ENCODE data around the gene ESRRG.
A peak's percentile ranks its signal among the peaks of the same experiment; 100 is the strongest.

The ESRRG gene

GRCh38 chr1:216749232-216749631 is 26.0 kb upstream of the ESRRG start:
- DNase-seq (ENCODE audit: low spot score) = no peak
- Histone ChIP-seq H3K4me2 (ENCODE audit: insufficient read depth, low read length, poor library complexity, severe bottlenecking) (no peak overlapping the region), H3K36me3 (replicated peaks in 1 of 2; ENCODE audit: control insufficient read depth in 2 of 2, insufficient read depth in 2 of 2, low read length in 2 of 2) (no peaks in the 10 kb centered on the region), H3K23ac (ENCODE audit: low read depth, low read length, poor library complexity) (no peak overlapping the region), H3K4me1 (ENCODE audit: control insufficient read depth in 2 of 2, insufficient read depth in 1 of 2, low read depth in 1 of 2, low read length in 2 of 2) (peaks cover 2 to 16% of the 10 kb centered on the region in 2 donors), H3K4me3 (ENCODE audit: low read length in 2 of 2) (no peak overlapping the region), H2BK120ac (ENCODE audit: low read depth, low read length) (no peak overlapping the region), H2AFZ (ENCODE audit: low read length) (peak overlapping the region; percentile 56), H3K9ac (ENCODE audit: low read depth, low read length, poor library complexity) (no peak overlapping the region), H3K18ac (ENCODE audit: low read length) (no peak overlapping the region), H2BK12ac (ENCODE audit: low read length) (no peak overlapping the region), H2BK15ac (ENCODE audit: low read length) (no peak overlapping the region), H3K27me3 (ENCODE audit: control insufficient read depth in 3 of 3, insufficient read depth in 3 of 3, low read depth in 1 of 3, low read length in 3 of 3) (no peaks in the 10 kb centered on the region), H3K9me3 (replicated peaks in 1 of 2; ENCODE audit: control insufficient read depth in 2 of 2, insufficient read depth in 1 of 2, low read depth in 1 of 2, low read length in 2 of 2) (no peaks in the 10 kb centered on the region), H3K4ac (ENCODE audit: low read length) (no peak overlapping the region), H3K27ac (replicated peaks; ENCODE audit: low read length) (no peak overlapping the region), H4K8ac (ENCODE audit: low read depth, low read length) (no peak overlapping the region), H4K91ac (ENCODE audit: low read depth, low read length, poor library complexity) (no peak overlapping the region), H3K14ac (ENCODE audit: low read length) (no peak overlapping the region), H2BK5ac (ENCODE audit: low read length) (no peak overlapping the region), H2AK5ac (ENCODE audit: low read depth, low read length) (no peak overlapping the region), H3K79me1 (ENCODE audit: low read depth, low read length) (no peaks in the 10 kb centered on the region)
- WGBS, 2 donors (ENCODE audit: extremely low coverage in 2 of 2, insufficient read length in 2 of 2, insufficient replicate concordance in 1 of 2) = no CpG with 5 or more reads among the region's 9 CpGs

- WGBS, 2 donors (ENCODE audit: extremely low coverage in 2 of 2, insufficient read length in 2 of 2, insufficient replicate concordance in 1 of 2) = no CpG with 5 or more reads among the region's 2 CpGs
- no peak overlapping the region for H2BK5ac ChIP-seq (ENCODE audit: low read length)
Observed at GRCh38 chr1:216742625-216743024, 19.4 kb upstream of the ESRRG start.

DNA sequence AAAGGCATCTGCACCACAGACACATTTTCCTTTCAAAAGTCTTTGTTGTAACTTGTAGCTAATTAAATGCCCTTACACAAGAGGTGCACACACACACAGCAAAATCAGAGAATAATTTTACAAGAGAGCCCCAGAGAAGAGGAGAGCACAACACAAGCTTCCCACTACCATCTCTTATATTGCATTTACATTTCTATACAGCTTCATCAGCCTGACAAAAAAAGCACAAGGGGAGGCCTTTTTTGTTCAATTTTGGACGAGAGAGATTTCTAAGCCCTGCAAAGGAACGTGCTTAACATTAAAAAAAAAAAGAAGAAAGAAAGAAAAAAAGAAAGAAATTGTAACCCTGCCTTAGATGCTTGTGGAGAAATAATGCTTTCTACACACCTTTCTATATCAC is 17.1 kb upstream of the ESRRG start:
- H2BK15ac ChIP-seq (ENCODE audit: low read length) = no peak overlapping the region
- no peak overlapping the region for H4K91ac ChIP-seq (ENCODE audit: low read depth, low read length, poor library complexity)
- no peak overlapping the region for H3K9ac ChIP-seq (ENCODE audit: low read depth, low read length, poor library complexity)
- H3K27ac ChIP-seq (replicated peaks; ENCODE audit: low read length) = no peak overlapping the region
- no peak overlapping the region for H2BK120ac ChIP-seq (ENCODE audit: low read depth, low read length)
- no peak overlapping the region for H3K23ac ChIP-seq (ENCODE audit: low read depth, low read length, poor library complexity)
- no peaks in the 10 kb centered on the region for H3K36me3 ChIP-seq (replicated peaks in 1 of 2; ENCODE audit: control insufficient read depth in 2 of 2, insufficient read depth in 2 of 2, low read length in 2 of 2)
- H4K8ac ChIP-seq (ENCODE audit: low read depth, low read length) = no peak overlapping the region
- peaks cover 9 to 16% of the 10 kb centered on the region in 2 donors for H3K4me1 ChIP-seq (ENCODE audit: control insufficient read depth in 2 of 2, insufficient read depth in 1 of 2, low read depth in 1 of 2, low read length in 2 of 2)
- no peak overlapping the region for H3K18ac ChIP-seq (ENCODE audit: low read length)
- no peaks in the 10 kb centered on the region for H3K79me1 ChIP-seq (ENCODE audit: low read depth, low read length)
- peak overlapping the region; percentile 40 for H2AFZ ChIP-seq (ENCODE audit: low read length)
- no peak for DNase-seq (ENCODE audit: low spot score)
- no peak overlapping the region for H3K4me3 ChIP-seq (ENCODE audit: low read length in 2 of 2)
- H2BK12ac ChIP-seq (ENCODE audit: low read length) = no peak overlapping the region
- WGBS, 2 donors (ENCODE audit: extremely low coverage in 2 of 2, insufficient read length in 2 of 2, insufficient replicate concordance in 1 of 2) = no CpG with 5 or more reads among the region's 2 CpGs
- no peaks in the 10 kb centered on the region for H3K27me3 ChIP-seq (ENCODE audit: control insufficient read depth in 3 of 3, insufficient read depth in 3 of 3, low read depth in 1 of 3, low read length in 3 of 3)
- no peak overlapping the region for H2BK5ac ChIP-seq (ENCODE audit: low read length)
- no peak overlapping the region for H3K4ac ChIP-seq (ENCODE audit: low read length)
- H3K14ac ChIP-seq (ENCODE audit: low read length) = no peak overlapping the region
- H2AK5ac ChIP-seq (ENCODE audit: low read depth, low read length) = no peak overlapping the region
- no peaks in the 10 kb centered on the region for H3K9me3 ChIP-seq (replicated peaks in 1 of 2; ENCODE audit: control insufficient read depth in 2 of 2, insufficient read depth in 1 of 2, low read depth in 1 of 2, low read length in 2 of 2)
- no peak overlapping the region for H3K4me2 ChIP-seq (ENCODE audit: insufficient read depth, low read length, poor library complexity, severe bottlenecking)

More at GRCh38 chr1:216742625-216743024, 19.4 kb upstream of the ESRRG start:
- Histone ChIP-seq H2BK12ac (ENCODE audit: low read length) (no peak overlapping the region), H3K18ac (ENCODE audit: low read length) (no peak overlapping the region), H2AFZ (ENCODE audit: low read length) (no peak overlapping the region), H3K4me1 (ENCODE audit: control insufficient read depth in 2 of 2, insufficient read depth in 1 of 2, low read depth in 1 of 2, low read length in 2 of 2) (peaks cover 9 to 16% of the 10 kb centered on the region in 2 donors), H3K4ac (ENCODE audit: low read length) (no peak overlapping the region), H3K27me3 (ENCODE audit: control insufficient read depth in 3 of 3, insufficient read depth in 3 of 3, low read depth in 1 of 3, low read length in 3 of 3) (no peaks in the 10 kb centered on the region), H2AK5ac (ENCODE audit: low read depth, low read length) (no peak overlapping the region), H3K36me3 (replicated peaks in 1 of 2; ENCODE audit: control insufficient read depth in 2 of 2, insufficient read depth in 2 of 2, low read length in 2 of 2) (no peaks in the 10 kb centered on the region), H3K9ac (ENCODE audit: low read depth, low read length, poor library complexity) (no peak overlapping the region), H4K8ac (ENCODE audit: low read depth, low read length) (no peak overlapping the region), H2BK120ac (ENCODE audit: low read depth, low read length) (no peak overlapping the region), H4K91ac (ENCODE audit: low read depth, low read length, poor library complexity) (no peak overlapping the region), H3K79me1 (ENCODE audit: low read depth, low read length) (no peaks in the 10 kb centered on the region), H3K4me3 (ENCODE audit: low read length in 2 of 2) (no peak overlapping the region), H3K4me2 (ENCODE audit: insufficient read depth, low read length, poor library complexity, severe bottlenecking) (no peak overlapping the region), H3K23ac (ENCODE audit: low read depth, low read length, poor library complexity) (no peak overlapping the region), H3K14ac (ENCODE audit: low read length) (no peak overlapping the region), H3K27ac (replicated peaks; ENCODE audit: low read length) (no peak overlapping the region), H2BK15ac (ENCODE audit: low read length) (no peak overlapping the region), H3K9me3 (replicated peaks in 1 of 2; ENCODE audit: control insufficient read depth in 2 of 2, insufficient read depth in 1 of 2, low read depth in 1 of 2, low read length in 2 of 2) (no peaks in the 10 kb centered on the region)
- no peak for DNase-seq (ENCODE audit: low spot score)

- no peak overlapping the region for H3K27ac ChIP-seq (replicated peaks; ENCODE audit: low read length)
- no peak overlapping the region for H3K4me3 ChIP-seq (ENCODE audit: low read length in 2 of 2)
- H2AFZ ChIP-seq (ENCODE audit: low read length) = peak overlapping the region; percentile 40
- H2BK15ac ChIP-seq (ENCODE audit: low read length) = no peak overlapping the region
- no peak overlapping the region for H2BK120ac ChIP-seq (ENCODE audit: low read depth, low read length)
- DNase-seq (ENCODE audit: low spot score) = no peak
- no peak overlapping the region for H3K14ac ChIP-seq (ENCODE audit: low read length)
- no peak overlapping the region for H2AK5ac ChIP-seq (ENCODE audit: low read depth, low read length)
- no peak overlapping the region for H4K8ac ChIP-seq (ENCODE audit: low read depth, low read length)
- H3K4me1 ChIP-seq (ENCODE audit: control insufficient read depth in 2 of 2, insufficient read depth in 1 of 2, low read depth in 1 of 2, low read length in 2 of 2) = peaks cover 7 to 16% of the 10 kb centered on the region in 2 donors
- H3K79me1 ChIP-seq (ENCODE audit: low read depth, low read length) = no peaks in the 10 kb centered on the region
- H3K9ac ChIP-seq (ENCODE audit: low read depth, low read length, poor library complexity) = no peak overlapping the region
- H3K4ac ChIP-seq (ENCODE audit: low read length) = no peak overlapping the region
- no peaks in the 10 kb centered on the region for H3K36me3 ChIP-seq (replicated peaks in 1 of 2; ENCODE audit: control insufficient read depth in 2 of 2, insufficient read depth in 2 of 2, low read length in 2 of 2)
- H4K91ac ChIP-seq (ENCODE audit: low read depth, low read length, poor library complexity) = no peak overlapping the region
- H2BK5ac ChIP-seq (ENCODE audit: low read length) = no peak overlapping the region
- no peak overlapping the region for H3K4me2 ChIP-seq (ENCODE audit: insufficient read depth, low read length, poor library complexity, severe bottlenecking)
- H2BK12ac ChIP-seq (ENCODE audit: low read length) = no peak overlapping the region
- no peaks in the 10 kb centered on the region for H3K27me3 ChIP-seq (ENCODE audit: control insufficient read depth in 3 of 3, insufficient read depth in 3 of 3, low read depth in 1 of 3, low read length in 3 of 3)
- H3K23ac ChIP-seq (ENCODE audit: low read depth, low read length, poor library complexity) = no peak overlapping the region
- WGBS, 2 donors (ENCODE audit: extremely low coverage in 2 of 2, insufficient read length in 2 of 2, insufficient replicate concordance in 1 of 2) = no CpG with 5 or more reads among the region's 5 CpGs
- no peak overlapping the region for H3K18ac ChIP-seq (ENCODE audit: low read length)
- H3K9me3 ChIP-seq (replicated peaks in 1 of 2; ENCODE audit: control insufficient read depth in 2 of 2, insufficient read depth in 1 of 2, low read depth in 1 of 2, low read length in 2 of 2) = no peaks in the 10 kb centered on the region
Observed at GRCh38 chr1:216739793-216740192, 16.6 kb upstream of the ESRRG start.
